H9 (cell line): ENCODE data around the gene DNER. TPM values are rescaled to one million over a fixed set of nuclear protein-coding genes. Genes with fewer than 3 reads are reported as not detected.

Experiments
- DNase-seq: peaks from one replicate; pipeline ENCODE4 v3.0.0-alpha.2; 2017
- H2AFZ ChIP-seq: one replicate; pipeline ENCODE4 v1.6.1; 2013; ENCODE audit warnings: mild to moderate bottlenecking, low read length, control low read depth, moderate library complexity
- H2AK5ac ChIP-seq: 2 replicates; pipeline ENCODE4 v1.6.1; 2013; ENCODE audit warnings: low read length, control low read depth, mixed read lengths; ENCODE audit not compliant: insufficient read length
- H2BK120ac ChIP-seq: one replicate; pipeline ENCODE4 v1.6.1; 2013; ENCODE audit warnings: low read depth, mild to moderate bottlenecking, low read length, control low read depth, inconsistent platforms; ENCODE audit not compliant: poor library complexity, severe bottlenecking
- H2BK12ac ChIP-seq: 2 replicates; pipeline ENCODE4 v1.6.1; 2013; ENCODE audit warnings: low read length, control low read depth, mixed read lengths, low read depth; ENCODE audit not compliant: insufficient read length
- H2BK15ac ChIP-seq: 2 replicates; pipeline ENCODE4 v1.6.1; 2013; ENCODE audit warnings: low read depth, low read length, control low read depth
- H2BK20ac ChIP-seq: one replicate; pipeline ENCODE4 v1.6.1; 2013; ENCODE audit warnings: low read depth, mild to moderate bottlenecking, low read length, control low read depth, inconsistent platforms; ENCODE audit not compliant: poor library complexity, severe bottlenecking
- H2BK5ac ChIP-seq: 2 replicates; pipeline ENCODE4 v1.6.1; 2013; ENCODE audit warnings: low read length, control low read depth, mixed read lengths; ENCODE audit not compliant: insufficient read length
- H3K14ac ChIP-seq: 2 replicates; pipeline ENCODE4 v1.6.1; 2013; ENCODE audit warnings: low read length, control low read depth; ENCODE audit not compliant: insufficient read depth
- H3K18ac ChIP-seq: 2 replicates; pipeline ENCODE4 v1.6.1; 2013; ENCODE audit warnings: low read depth, mild to moderate bottlenecking, mixed read lengths, low read length, control low read depth; ENCODE audit not compliant: insufficient read length
- H3K23ac ChIP-seq: 2 replicates; pipeline ENCODE4 v1.6.1; 2013; ENCODE audit warnings: low read length, control low read depth, mixed read lengths, low read depth; ENCODE audit not compliant: insufficient read length
- H3K23me2 ChIP-seq: 2 replicates; pipeline ENCODE4 v1.6.1; 2013; ENCODE audit warnings: low read depth, mild to moderate bottlenecking, mixed read lengths, low read length, control low read depth; ENCODE audit not compliant: insufficient read length, poor library complexity, severe bottlenecking
- H3K27ac ChIP-seq: 2 replicates; pipeline ENCODE4 v1.5.1; 2013; ENCODE audit warnings: low read length, control low read depth, mixed read lengths, low read depth; ENCODE audit not compliant: insufficient read length
- H3K27me3 ChIP-seq: 2 replicates; pipeline ENCODE4 v1.6.1; 2013; ENCODE audit warnings: low read length, control low read depth, inconsistent platforms; ENCODE audit not compliant: insufficient read depth
- H3K4ac ChIP-seq: 2 replicates; pipeline ENCODE4 v1.6.1; 2013; ENCODE audit warnings: low read depth, mild to moderate bottlenecking, control low read depth, inconsistent platforms, low read length, moderate library complexity
- H3K4me1 ChIP-seq: 2 replicates; pipeline ENCODE4 v1.6.1; 2013; ENCODE audit warnings: low read length, control low read depth, inconsistent platforms; ENCODE audit not compliant: insufficient read depth
- H3K4me2 ChIP-seq: 2 replicates; pipeline ENCODE4 v1.6.1; 2013; ENCODE audit warnings: low read length, control low read depth, mixed read lengths; ENCODE audit not compliant: insufficient read length, insufficient read depth
- H3K56ac ChIP-seq: 2 replicates; pipeline ENCODE4 v1.6.1; 2013; ENCODE audit warnings: low read depth, mild to moderate bottlenecking, mixed read lengths, low read length, control low read depth; ENCODE audit not compliant: insufficient read length
- H3K79me1 ChIP-seq: 2 replicates; pipeline ENCODE4 v1.6.1; 2013; ENCODE audit warnings: low read depth, mild to moderate bottlenecking, moderate library complexity, low read length, control low read depth, inconsistent platforms; ENCODE audit not compliant: insufficient read depth, poor library complexity, severe bottlenecking
- H3K79me2 ChIP-seq: 2 replicates; pipeline ENCODE4 v1.6.1; 2013; ENCODE audit warnings: low read length, control low read depth, inconsistent platforms; ENCODE audit not compliant: insufficient read depth
- H3K9ac ChIP-seq: 2 replicates; pipeline ENCODE4 v1.6.1; 2013; ENCODE audit warnings: low read length, control low read depth, mixed read lengths; ENCODE audit not compliant: insufficient read length; ENCODE audit errors: extremely low read depth
- H3K9me3 ChIP-seq: one replicate; pipeline ENCODE4 v1.6.1; 2013; ENCODE audit warnings: low read depth, low read length, inconsistent platforms; ENCODE audit not compliant: control insufficient read depth
- H3T11ph ChIP-seq: one replicate; pipeline ENCODE4 v1.6.1; 2013; ENCODE audit warnings: mild to moderate bottlenecking, low read length, control low read depth, inconsistent platforms
- H4K20me1 ChIP-seq: one replicate; pipeline ENCODE4 v1.6.1; 2013; ENCODE audit not compliant: control insufficient read depth, insufficient read length, insufficient read depth
- H4K5ac ChIP-seq: 2 replicates; pipeline ENCODE4 v1.6.1; 2013; ENCODE audit warnings: low read depth, mild to moderate bottlenecking, mixed read lengths, low read length, control low read depth; ENCODE audit not compliant: insufficient read length
- H4K8ac ChIP-seq: replicated peaks from 2 replicates; pipeline ENCODE4 v1.6.1; 2013; ENCODE audit warnings: low read length, control low read depth, mixed read lengths, low read depth; ENCODE audit not compliant: insufficient read length
- H4K91ac ChIP-seq: 2 replicates; pipeline ENCODE4 v1.6.1; 2013; ENCODE audit warnings: low read depth, mild to moderate bottlenecking, moderate library complexity, mixed read lengths, low read length, control low read depth; ENCODE audit not compliant: insufficient read length
- H3K27ac Mint-ChIP-seq, 3 experiments: 2 replicates in 2 of 3; 3 replicates in 1 of 3; pipeline ENCODE4 v1.8.0; 2020 to 2021; ENCODE audit warnings: mixed read lengths in 3 of 3, mild to moderate bottlenecking in 1 of 3, moderate library complexity in 1 of 3
- H3K27me3 Mint-ChIP-seq: 2 replicates; pipeline ENCODE4 v1.8.0; 2021; ENCODE audit warnings: low read depth, mild to moderate bottlenecking, moderate library complexity, mixed read lengths
- H3K36me3 Mint-ChIP-seq, 3 experiments: 2 replicates in 2 of 3; 3 replicates in 1 of 3; pipeline ENCODE4 v1.8.0; 2020 to 2021; ENCODE audit warnings: low read depth in 3 of 3, mixed read lengths in 3 of 3; ENCODE audit not compliant: insufficient read depth in 1 of 3
- H3K4me1 Mint-ChIP-seq, 2 experiments: 2 replicates each; pipeline ENCODE4 v1.8.0; 2020; ENCODE audit warnings: mixed read lengths in 2 of 2
- H3K4me3 Mint-ChIP-seq, 2 experiments: 2 replicates in 1 of 2; 3 replicates in 1 of 2; pipeline ENCODE4 v1.8.0; 2020 to 2021; ENCODE audit warnings: mild to moderate bottlenecking in 2 of 2, mixed read lengths in 2 of 2, moderate library complexity in 1 of 2
- H3K9me3 Mint-ChIP-seq, 2 experiments: 2 replicates in 1 of 2; 3 replicates in 1 of 2; pipeline ENCODE4 v1.8.0; 2020; ENCODE audit warnings: mild to moderate bottlenecking in 2 of 2, mixed read lengths in 2 of 2, moderate library complexity in 1 of 2
- WGBS: extraction: QIAGEN DNeasy Blood & Tissue Kit; methylation state at CpG from one replicate; pipeline ENCODE4 v1.1.7; 2013; ENCODE audit warnings: missing lambda C conversion rate, low lambda C conversion rate, mixed read lengths; ENCODE audit not compliant: insufficient read length; ENCODE audit errors: extremely low coverage; 5-methylcytosine and 5-hydroxymethylcytosine counted together
- total RNA-seq: library from RNA; stranded (reverse); gene quantifications from 2 replicates; pipeline ENCODE4 v1.2.1, GENCODE V29; 2021
- TF ChIP-seq, protein P1 (sequence below): fragments of 200-600 bp; sonication (generic); conservative IDR thresholded peaks from 3 replicates; pipeline ENCODE4 v1.8.0; 2021; ENCODE audit warnings: antibody characterized with exemption, mild to moderate bottlenecking

Gene DNER
- total RNA-seq, 1 experiment from 2014 or later, result 1.0 TPM

DNA sequence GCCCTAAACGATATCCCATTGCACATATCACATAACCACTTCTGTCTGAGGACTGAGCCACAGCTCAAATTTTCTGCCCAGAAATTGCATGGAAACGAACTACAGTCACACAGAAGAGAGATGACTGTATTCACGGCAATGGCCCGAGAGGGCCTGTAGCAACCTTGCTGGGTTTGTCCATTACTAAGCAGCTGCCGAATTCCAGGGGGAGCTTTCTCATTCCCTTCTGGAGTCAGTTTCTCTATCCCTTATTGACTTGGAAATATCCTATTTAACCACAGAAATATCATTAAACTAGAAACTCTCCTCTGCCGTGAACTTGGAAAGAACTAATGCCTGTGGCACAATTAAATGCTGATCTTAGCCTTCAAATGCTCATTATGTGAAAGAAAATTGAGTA is 183.9 kb downstream of the DNER start:
- Histone ChIP-seq H2BK15ac (no peak overlapping the region), H3K79me2 (no peaks in the 10 kb centered on the region), H3K27me3 (no peaks in the 10 kb centered on the region), H2AK5ac (no peak overlapping the region), H3K4me2 (no peak overlapping the region), H2BK5ac (no peak overlapping the region), H4K20me1 (no peaks in the 10 kb centered on the region), H3K14ac (no peak overlapping the region), H2BK120ac (no peak overlapping the region), H4K91ac (no peak overlapping the region), H4K8ac (no peak overlapping the region), H3K18ac (no peak overlapping the region), H3K4ac (no peak overlapping the region), H3K27ac (no peak overlapping the region), H2BK20ac (no peak overlapping the region), H3K23ac (no peak overlapping the region), H2BK12ac (no peak overlapping the region), H3K79me1 (no peaks in the 10 kb centered on the region), H3K23me2 (no peaks in the 10 kb centered on the region), H3K56ac (no peak overlapping the region), H3K9me3 (no peaks in the 10 kb centered on the region), H2AFZ (no peak overlapping the region), H4K5ac (no peak overlapping the region), H3K4me1 (no peaks in the 10 kb centered on the region), H3K9ac (no peak overlapping the region), H3T11ph (no peak overlapping the region)
- no peak overlapping the region for H3K4me3 Mint-ChIP-seq
- H3K9me3 Mint-ChIP-seq, result peaks cover 10 to 14% of the 10 kb centered on the region in 2 experiments; a peak in 4 of 5 replicates
- no CpG with 5 or more reads among the region's 6 CpGs for WGBS
- no peaks in the 10 kb centered on the region for H3K27me3 Mint-ChIP-seq
- H3K27ac Mint-ChIP-seq, result peak overlapping the region in 1 of 3 experiments; percentile 14; a peak in 1 of 7 replicates
- TF ChIP-seq, protein P1, sequence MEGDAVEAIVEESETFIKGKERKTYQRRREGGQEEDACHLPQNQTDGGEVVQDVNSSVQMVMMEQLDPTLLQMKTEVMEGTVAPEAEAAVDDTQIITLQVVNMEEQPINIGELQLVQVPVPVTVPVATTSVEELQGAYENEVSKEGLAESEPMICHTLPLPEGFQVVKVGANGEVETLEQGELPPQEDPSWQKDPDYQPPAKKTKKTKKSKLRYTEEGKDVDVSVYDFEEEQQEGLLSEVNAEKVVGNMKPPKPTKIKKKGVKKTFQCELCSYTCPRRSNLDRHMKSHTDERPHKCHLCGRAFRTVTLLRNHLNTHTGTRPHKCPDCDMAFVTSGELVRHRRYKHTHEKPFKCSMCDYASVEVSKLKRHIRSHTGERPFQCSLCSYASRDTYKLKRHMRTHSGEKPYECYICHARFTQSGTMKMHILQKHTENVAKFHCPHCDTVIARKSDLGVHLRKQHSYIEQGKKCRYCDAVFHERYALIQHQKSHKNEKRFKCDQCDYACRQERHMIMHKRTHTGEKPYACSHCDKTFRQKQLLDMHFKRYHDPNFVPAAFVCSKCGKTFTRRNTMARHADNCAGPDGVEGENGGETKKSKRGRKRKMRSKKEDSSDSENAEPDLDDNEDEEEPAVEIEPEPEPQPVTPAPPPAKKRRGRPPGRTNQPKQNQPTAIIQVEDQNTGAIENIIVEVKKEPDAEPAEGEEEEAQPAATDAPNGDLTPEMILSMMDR, result no peak
- peaks cover 0 to 15% (median 2%) of the 10 kb centered on the region in 3 experiments; a peak in 4 of 7 replicates for H3K36me3 Mint-ChIP-seq
- peaks cover 3 to 5% of the 10 kb centered on the region in 2 experiments; a peak in 3 of 4 replicates for H3K4me1 Mint-ChIP-seq
- no peak for DNase-seq
